Brain microvascular endothelial cell (primary cell): ENCODE data around the gene KANTR.

Experiments
- DNase-seq: peaks from one replicate; pipeline ENCODE4 v3.0.0-alpha.2; 2020
- H3K27ac ChIP-seq: fragments of 250-450 bp; sonication (Bioruptor Pico); 2 replicates; pipeline ENCODE4 v1.5.1; 2020; ENCODE audit warnings: mild to moderate bottlenecking, moderate library complexity
- H3K27me3 ChIP-seq: fragments of 250-450 bp; sonication (Bioruptor Pico); replicated peaks from 2 replicates; pipeline ENCODE4 v1.5.1; 2020; ENCODE audit warnings: mild to moderate bottlenecking
- H3K36me3 ChIP-seq: fragments of 250-450 bp; sonication (Bioruptor Pico); replicated peaks from 2 replicates; pipeline ENCODE4 v1.5.1; 2020; ENCODE audit warnings: mild to moderate bottlenecking
- H3K4me3 ChIP-seq: 2 replicates; pipeline ENCODE4 v1.5.1; 2011; ENCODE audit warnings: low read depth, mild to moderate bottlenecking, control low read depth, low read length, moderate library complexity
- in situ Hi-C: cut with HindIII; loops from 2 replicates; pipeline ENCODE4 v1.10.0; 2017; ENCODE audit warnings: low sequenced_read_pairs, low pct_ligation_motif_present
- TF ChIP-seq, protein P1 (sequence below): IDR thresholded peaks from 2 replicates; pipeline ENCODE4 v1.5.1; 2011; ENCODE audit warnings: low read depth, mild to moderate bottlenecking, moderate library complexity, low read length, control low read depth, inconsistent platforms; ENCODE audit errors: missing control alignments

KANTR gene

DNA sequence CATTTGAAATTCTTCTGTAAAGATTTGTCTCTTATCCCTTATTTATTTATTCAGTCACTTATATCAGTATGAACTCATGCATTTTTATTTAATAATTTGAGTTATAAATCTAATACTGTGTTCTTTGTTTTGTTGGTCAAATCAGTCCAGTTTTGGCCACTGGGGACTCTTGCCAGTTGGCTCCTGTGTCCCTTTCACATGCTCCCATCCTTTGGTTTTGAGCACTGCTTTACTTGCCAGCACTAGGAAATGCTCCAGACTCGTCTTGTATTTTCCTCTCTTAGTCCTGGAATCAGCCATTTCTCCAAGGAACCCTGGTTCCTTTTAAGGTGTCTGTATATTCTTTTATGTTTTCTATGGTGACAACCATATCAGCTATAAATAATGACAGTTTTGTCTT lies 28.1 kb downstream of the KANTR start:
- H3K4me3 ChIP-seq: no peak overlapping the region
- H3K27me3 ChIP-seq: no peaks in the 10 kb centered on the region
- TF ChIP-seq, protein P1, sequence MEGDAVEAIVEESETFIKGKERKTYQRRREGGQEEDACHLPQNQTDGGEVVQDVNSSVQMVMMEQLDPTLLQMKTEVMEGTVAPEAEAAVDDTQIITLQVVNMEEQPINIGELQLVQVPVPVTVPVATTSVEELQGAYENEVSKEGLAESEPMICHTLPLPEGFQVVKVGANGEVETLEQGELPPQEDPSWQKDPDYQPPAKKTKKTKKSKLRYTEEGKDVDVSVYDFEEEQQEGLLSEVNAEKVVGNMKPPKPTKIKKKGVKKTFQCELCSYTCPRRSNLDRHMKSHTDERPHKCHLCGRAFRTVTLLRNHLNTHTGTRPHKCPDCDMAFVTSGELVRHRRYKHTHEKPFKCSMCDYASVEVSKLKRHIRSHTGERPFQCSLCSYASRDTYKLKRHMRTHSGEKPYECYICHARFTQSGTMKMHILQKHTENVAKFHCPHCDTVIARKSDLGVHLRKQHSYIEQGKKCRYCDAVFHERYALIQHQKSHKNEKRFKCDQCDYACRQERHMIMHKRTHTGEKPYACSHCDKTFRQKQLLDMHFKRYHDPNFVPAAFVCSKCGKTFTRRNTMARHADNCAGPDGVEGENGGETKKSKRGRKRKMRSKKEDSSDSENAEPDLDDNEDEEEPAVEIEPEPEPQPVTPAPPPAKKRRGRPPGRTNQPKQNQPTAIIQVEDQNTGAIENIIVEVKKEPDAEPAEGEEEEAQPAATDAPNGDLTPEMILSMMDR: no peak
- in situ Hi-C loops: no loop called here
- no peak for DNase-seq
- H3K27ac ChIP-seq: no peak overlapping the region
- no peaks in the 10 kb centered on the region for H3K36me3 ChIP-seq

DNA sequence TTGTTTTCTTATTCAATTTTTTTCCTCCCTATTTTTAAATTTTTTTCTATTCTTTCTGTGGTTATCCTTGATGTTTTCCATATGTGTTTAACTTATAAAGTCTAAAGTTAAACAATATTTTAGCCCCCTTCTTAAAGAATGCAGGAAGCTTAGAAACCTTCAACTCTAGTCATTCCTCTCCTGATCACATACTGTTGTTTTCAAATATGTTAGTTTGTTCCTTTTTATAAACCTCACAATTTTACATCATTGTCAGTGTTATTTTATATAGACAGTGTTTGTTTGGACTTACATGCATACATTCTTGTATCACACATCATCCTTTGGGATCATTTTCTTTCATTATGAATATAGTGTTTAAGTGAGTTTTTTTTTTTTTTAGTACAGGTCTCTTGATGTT lies 31.6 kb downstream of the KANTR start:
- Histone ChIP-seq H3K36me3 (no peaks in the 10 kb centered on the region), H3K27me3 (no peaks in the 10 kb centered on the region), H3K4me3 (no peak overlapping the region), H3K27ac (no peak overlapping the region)
- TF ChIP-seq, protein P1: no peak
- in situ Hi-C loops: no loop called here
- DNase-seq: no peak

DNA sequence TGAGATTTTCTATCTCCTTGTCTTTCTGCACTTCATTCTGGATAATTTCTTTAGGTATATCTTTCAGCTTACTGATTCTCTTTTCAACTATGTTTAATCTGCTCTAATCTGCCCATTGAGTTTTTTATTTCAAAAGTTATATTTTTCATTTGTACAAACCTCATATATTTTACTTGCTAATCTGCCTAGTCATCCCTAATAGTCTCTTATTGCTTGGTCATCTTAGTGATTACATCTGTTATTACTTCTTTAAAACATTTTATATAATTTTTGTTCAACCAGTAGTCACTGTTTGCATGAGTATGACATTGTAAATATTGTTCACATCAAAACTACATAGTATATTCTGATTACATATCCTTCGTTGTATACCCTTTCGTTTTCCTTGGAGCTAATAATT lies 32.4 kb downstream of the KANTR start:
- in situ Hi-C loops: no loop called here
- Histone ChIP-seq H3K27ac (no peak overlapping the region), H3K4me3 (no peak overlapping the region), H3K36me3 (no peaks in the 10 kb centered on the region), H3K27me3 (no peaks in the 10 kb centered on the region)
- DNase-seq: no peak
- TF ChIP-seq, protein P1: no peak

DNA sequence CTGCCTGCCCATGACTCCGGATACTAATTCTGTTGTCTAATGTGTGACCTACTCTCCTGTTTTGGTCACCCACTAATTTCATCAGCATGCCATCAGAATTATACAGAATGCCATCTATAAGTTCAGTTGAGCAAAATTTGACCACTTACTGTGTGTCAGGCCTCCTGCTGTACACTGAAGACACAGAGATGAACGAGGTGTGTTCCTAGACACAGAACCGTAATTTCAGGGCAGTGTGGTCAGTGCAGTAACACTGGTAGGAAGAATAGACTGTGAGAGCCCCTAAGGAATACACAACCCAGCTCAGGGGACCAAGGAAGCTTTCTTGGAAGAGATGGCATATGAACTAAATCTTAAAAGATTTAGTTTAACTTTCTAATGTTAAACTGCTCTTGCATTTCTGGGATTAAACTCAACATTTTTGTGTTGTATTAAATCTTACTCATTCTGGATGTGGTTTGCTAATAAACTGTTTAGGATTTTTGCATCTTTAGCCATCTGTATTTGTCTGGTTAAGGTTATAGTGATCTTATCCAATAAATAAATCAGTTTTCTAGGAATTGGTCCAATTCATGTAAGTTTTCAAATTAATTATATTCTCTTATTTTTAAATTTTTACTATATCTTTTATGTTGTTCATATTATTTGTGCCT lies 34.3 kb downstream of the KANTR start:
- TF ChIP-seq, protein P1: no peak
- Histone ChIP-seq H3K27me3 (no peaks in the 10 kb centered on the region), H3K4me3 (no peak overlapping the region), H3K36me3 (no peaks in the 10 kb centered on the region), H3K27ac (no peak overlapping the region)
- in situ Hi-C loops: no loop called here
- DNase-seq: no peak

DNA sequence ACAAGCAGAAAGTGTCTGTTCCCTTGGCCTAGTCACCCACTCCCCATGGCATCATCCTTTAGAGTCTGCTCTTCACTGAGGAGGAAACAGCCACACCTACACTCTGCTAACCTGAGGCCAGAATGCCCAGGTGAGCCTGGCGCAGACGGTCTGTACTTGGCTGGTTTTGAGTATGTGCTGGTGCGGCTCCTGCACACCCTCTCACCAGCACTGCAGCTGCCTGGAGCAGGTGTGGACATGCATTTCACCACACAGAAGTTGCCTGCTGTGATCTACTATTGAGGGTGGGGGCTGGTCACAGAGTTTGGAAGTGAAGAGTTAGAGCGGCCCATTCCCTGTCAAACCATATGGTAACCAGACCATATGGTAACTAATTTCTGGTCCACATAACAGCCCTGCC lies 39.5 kb downstream of the KANTR start:
- Histone ChIP-seq H3K27ac (no peak overlapping the region), H3K36me3 (no peaks in the 10 kb centered on the region), H3K27me3 (no peaks in the 10 kb centered on the region), H3K4me3 (no peak overlapping the region)
- in situ Hi-C loops: no loop called here
- no peak for DNase-seq
- TF ChIP-seq, protein P1: no peak

DNA sequence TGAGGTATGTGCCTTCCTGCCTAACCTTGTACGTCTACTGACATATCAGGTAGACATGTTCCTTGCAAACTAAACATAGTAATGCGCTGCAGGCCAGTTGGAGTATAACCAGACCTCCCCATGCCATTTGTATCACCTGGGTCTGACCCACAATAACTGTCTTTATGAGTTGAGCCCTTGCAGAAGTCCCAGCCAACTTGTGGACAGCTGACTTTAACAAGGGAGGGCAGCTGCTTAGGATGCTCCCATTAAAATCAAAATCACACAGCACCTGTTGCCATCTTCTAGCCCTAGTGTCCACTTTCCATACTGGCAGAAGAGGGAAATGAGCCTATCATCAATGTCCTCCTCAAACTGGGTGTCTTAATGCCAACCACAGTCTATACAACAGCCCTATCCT lies 41.6 kb downstream of the KANTR start:
- Histone ChIP-seq H3K27me3 (no peaks in the 10 kb centered on the region), H3K36me3 (no peaks in the 10 kb centered on the region), H3K4me3 (no peak overlapping the region), H3K27ac (no peak overlapping the region)
- TF ChIP-seq, protein P1: no peak
- no peak for DNase-seq
- in situ Hi-C loops: no loop called here
